Measurements from ENCODE around the gene HCCS. TPM values are rescaled to one million over a fixed set of nuclear protein-coding genes. Genes with fewer than 3 reads are reported as not detected.
A peak's percentile ranks its signal among the peaks of the same experiment; 100 is the strongest.

The HCCS gene
- total RNA-seq, 1 donor from 2014 or later = 39.2 TPM

GRCh38 chrX:11111947-11112346 is 815 bp downstream of the HCCS start:
- Mint-ChIP-seq H3K27me3 (ENCODE audit: low read depth, unreplicated experiment) (no peaks in the 10 kb centered on the region), H3K36me3 (ENCODE audit: low read depth, unreplicated experiment) (no peaks in the 10 kb centered on the region), H3K9me3 (ENCODE audit: unreplicated experiment) (no peaks in the 10 kb centered on the region), H3K27ac (ENCODE audit: unreplicated experiment) (peak overlapping the region; percentile 96), H3K4me3 (ENCODE audit: unreplicated experiment) (peak overlapping the region; percentile 91), H3K4me1 (ENCODE audit: low read depth, unreplicated experiment) (peaks cover 14% of the 10 kb centered on the region)
- Histone ChIP-seq H4K20me1 (ENCODE audit: insufficient read depth, low read length) (peaks cover 8% of the 10 kb centered on the region), H3K9me3 (ENCODE audit: insufficient read depth, low read depth, low read length) (no peaks in the 10 kb centered on the region), H3K27ac (ENCODE audit: low read depth, low read length) (peak overlapping the region; percentile 93), H3K79me2 (ENCODE audit: insufficient read depth, low read length) (peaks cover 32% of the 10 kb centered on the region), H3K36me3 (ENCODE audit: insufficient read depth, low read length) (peaks cover 12% of the 10 kb centered on the region), H3K9ac (ENCODE audit: low read length) (peak overlapping the region; percentile 97), H3K4me3 (ENCODE audit: insufficient read depth, low read depth, low read length) (peak overlapping the region; percentile 80), H2AFZ (ENCODE audit: low read depth, low read length) (no peak overlapping the region), H3K4me2 (ENCODE audit: low read length) (peak overlapping the region; percentile 91), H3K27me3 (ENCODE audit: insufficient read depth, low read length) (no peaks in the 10 kb centered on the region), H3K4me1 (ENCODE audit: insufficient read depth, low read length) (peaks cover 16% of the 10 kb centered on the region)
- TF ChIP-seq EZH2 (IDR thresholded peaks at IDR 0.05; ENCODE audit: insufficient read depth, low read length) = no peak
- TF ChIP-seq CTCF (IDR thresholded peaks at IDR 0.05; ENCODE audit: insufficient read depth, low read depth, low read length) = no peak
- DNase-seq (ENCODE audit: low read depth) = no peak
- FAIRE-seq = no peak

- Mint-ChIP-seq H3K9me3 (ENCODE audit: unreplicated experiment) (no peaks in the 10 kb centered on the region), H3K4me1 (ENCODE audit: low read depth, unreplicated experiment) (peaks cover 14% of the 10 kb centered on the region), H3K27ac (ENCODE audit: unreplicated experiment) (no peak overlapping the region), H3K27me3 (ENCODE audit: low read depth, unreplicated experiment) (no peaks in the 10 kb centered on the region), H3K36me3 (ENCODE audit: low read depth, unreplicated experiment) (no peaks in the 10 kb centered on the region), H3K4me3 (ENCODE audit: unreplicated experiment) (no peak overlapping the region)
- H3K4me1 ChIP-seq (ENCODE audit: insufficient read depth, low read length) = peaks cover 16% of the 10 kb centered on the region
- no peak overlapping the region for H3K4me3 ChIP-seq (ENCODE audit: insufficient read depth, low read depth, low read length)
- peaks cover 23% of the 10 kb centered on the region for H3K36me3 ChIP-seq (ENCODE audit: insufficient read depth, low read length)
- no peaks in the 10 kb centered on the region for H3K27me3 ChIP-seq (ENCODE audit: insufficient read depth, low read length)
- H3K4me2 ChIP-seq (ENCODE audit: low read length) = peak overlapping the region; percentile 57
- DNase-seq (ENCODE audit: low read depth) (no peak), FAIRE-seq (no peak)
- peaks cover 8% of the 10 kb centered on the region for H4K20me1 ChIP-seq (ENCODE audit: insufficient read depth, low read length)
- TF ChIP-seq EZH2 (IDR thresholded peaks at IDR 0.05; ENCODE audit: insufficient read depth, low read length) (no peak), CTCF (IDR thresholded peaks at IDR 0.05; ENCODE audit: insufficient read depth, low read depth, low read length) (no peak)
- H2AFZ ChIP-seq (ENCODE audit: low read depth, low read length) = no peak overlapping the region
- H3K27ac ChIP-seq (ENCODE audit: low read depth, low read length) = peak overlapping the region; percentile 26
- no peaks in the 10 kb centered on the region for H3K9me3 ChIP-seq (ENCODE audit: insufficient read depth, low read depth, low read length)
- H3K9ac ChIP-seq (ENCODE audit: low read length) = peak overlapping the region; percentile 2
- H3K79me2 ChIP-seq (ENCODE audit: insufficient read depth, low read length) = peaks cover 32% of the 10 kb centered on the region
Observed at GRCh38 chrX:11113731-11114130, 2.6 kb downstream of the HCCS start.

GRCh38 chrX:11117745-11118144 is 6.6 kb downstream of the HCCS start:
- no peak overlapping the region for H3K4me3 ChIP-seq (ENCODE audit: insufficient read depth, low read depth, low read length)
- Mint-ChIP-seq H3K36me3 (ENCODE audit: low read depth, unreplicated experiment) (peaks cover 6% of the 10 kb centered on the region), H3K4me3 (ENCODE audit: unreplicated experiment) (no peak overlapping the region), H3K27ac (ENCODE audit: unreplicated experiment) (no peak overlapping the region), H3K4me1 (ENCODE audit: low read depth, unreplicated experiment) (peaks cover 9% of the 10 kb centered on the region), H3K9me3 (ENCODE audit: unreplicated experiment) (no peaks in the 10 kb centered on the region), H3K27me3 (ENCODE audit: low read depth, unreplicated experiment) (no peaks in the 10 kb centered on the region)
- H2AFZ ChIP-seq (ENCODE audit: low read depth, low read length) = no peak overlapping the region
- H3K9me3 ChIP-seq (ENCODE audit: insufficient read depth, low read depth, low read length) = no peaks in the 10 kb centered on the region
- no peak overlapping the region for H3K9ac ChIP-seq (ENCODE audit: low read length)
- no peak overlapping the region for H3K27ac ChIP-seq (ENCODE audit: low read depth, low read length)
- TF ChIP-seq EZH2 (IDR thresholded peaks at IDR 0.05; ENCODE audit: insufficient read depth, low read length) = no peak
- H4K20me1 ChIP-seq (ENCODE audit: insufficient read depth, low read length) = peaks cover 5% of the 10 kb centered on the region
- H3K4me2 ChIP-seq (ENCODE audit: low read length) = no peak overlapping the region
- FAIRE-seq (peak; percentile 83), DNase-seq (ENCODE audit: low read depth) (peak; percentile 22)
- peaks cover 35% of the 10 kb centered on the region for H3K36me3 ChIP-seq (ENCODE audit: insufficient read depth, low read length)
- peaks cover 9% of the 10 kb centered on the region for H3K4me1 ChIP-seq (ENCODE audit: insufficient read depth, low read length)
- peaks cover 17% of the 10 kb centered on the region for H3K79me2 ChIP-seq (ENCODE audit: insufficient read depth, low read length)
- H3K27me3 ChIP-seq (ENCODE audit: insufficient read depth, low read length) = no peaks in the 10 kb centered on the region

All from astrocyte (in vitro differentiated cells and primary cell).